Measurements from ENCODE around the gene PIP5K1C.

DNA sequence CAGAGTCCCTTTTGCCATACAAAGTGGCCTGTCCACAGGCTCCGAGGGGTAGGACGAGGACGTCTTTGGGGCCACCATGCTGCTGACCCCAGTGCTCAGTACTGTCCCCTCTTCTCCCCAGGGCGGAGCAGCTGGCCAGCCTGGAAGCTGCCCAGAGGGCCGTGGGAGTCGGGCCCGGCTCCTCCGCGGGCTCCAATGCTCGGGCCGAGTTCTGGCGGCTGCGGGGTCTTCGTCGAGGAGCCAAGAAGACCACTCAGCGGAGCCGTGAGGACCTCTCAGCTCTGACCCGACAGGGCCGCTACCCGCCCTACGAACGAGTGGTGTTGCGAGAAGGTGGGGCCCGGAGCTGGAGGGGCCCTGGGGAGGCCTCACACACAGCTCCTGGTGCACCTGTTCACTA, 40.2 kb upstream of the PIP5K1C start:
- TF ChIP-seq, protein P1, sequence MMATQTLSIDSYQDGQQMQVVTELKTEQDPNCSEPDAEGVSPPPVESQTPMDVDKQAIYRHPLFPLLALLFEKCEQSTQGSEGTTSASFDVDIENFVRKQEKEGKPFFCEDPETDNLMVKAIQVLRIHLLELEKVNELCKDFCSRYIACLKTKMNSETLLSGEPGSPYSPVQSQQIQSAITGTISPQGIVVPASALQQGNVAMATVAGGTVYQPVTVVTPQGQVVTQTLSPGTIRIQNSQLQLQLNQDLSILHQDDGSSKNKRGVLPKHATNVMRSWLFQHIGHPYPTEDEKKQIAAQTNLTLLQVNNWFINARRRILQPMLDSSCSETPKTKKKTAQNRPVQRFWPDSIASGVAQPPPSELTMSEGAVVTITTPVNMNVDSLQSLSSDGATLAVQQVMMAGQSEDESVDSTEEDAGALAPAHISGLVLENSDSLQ (IDR thresholded peaks at IDR 0.05): no peak
- TF ChIP-seq POLR2AphosphoS5 (IDR thresholded peaks at IDR 0.05; ENCODE audit: low read length): no peak
- TF ChIP-seq SP1 (IDR thresholded peaks at IDR 0.05; ENCODE audit: low read depth, low read length): no peak
- no peak for TF ChIP-seq JUNB (IDR thresholded peaks at IDR 0.05)
- TF ChIP-seq, protein P2, sequence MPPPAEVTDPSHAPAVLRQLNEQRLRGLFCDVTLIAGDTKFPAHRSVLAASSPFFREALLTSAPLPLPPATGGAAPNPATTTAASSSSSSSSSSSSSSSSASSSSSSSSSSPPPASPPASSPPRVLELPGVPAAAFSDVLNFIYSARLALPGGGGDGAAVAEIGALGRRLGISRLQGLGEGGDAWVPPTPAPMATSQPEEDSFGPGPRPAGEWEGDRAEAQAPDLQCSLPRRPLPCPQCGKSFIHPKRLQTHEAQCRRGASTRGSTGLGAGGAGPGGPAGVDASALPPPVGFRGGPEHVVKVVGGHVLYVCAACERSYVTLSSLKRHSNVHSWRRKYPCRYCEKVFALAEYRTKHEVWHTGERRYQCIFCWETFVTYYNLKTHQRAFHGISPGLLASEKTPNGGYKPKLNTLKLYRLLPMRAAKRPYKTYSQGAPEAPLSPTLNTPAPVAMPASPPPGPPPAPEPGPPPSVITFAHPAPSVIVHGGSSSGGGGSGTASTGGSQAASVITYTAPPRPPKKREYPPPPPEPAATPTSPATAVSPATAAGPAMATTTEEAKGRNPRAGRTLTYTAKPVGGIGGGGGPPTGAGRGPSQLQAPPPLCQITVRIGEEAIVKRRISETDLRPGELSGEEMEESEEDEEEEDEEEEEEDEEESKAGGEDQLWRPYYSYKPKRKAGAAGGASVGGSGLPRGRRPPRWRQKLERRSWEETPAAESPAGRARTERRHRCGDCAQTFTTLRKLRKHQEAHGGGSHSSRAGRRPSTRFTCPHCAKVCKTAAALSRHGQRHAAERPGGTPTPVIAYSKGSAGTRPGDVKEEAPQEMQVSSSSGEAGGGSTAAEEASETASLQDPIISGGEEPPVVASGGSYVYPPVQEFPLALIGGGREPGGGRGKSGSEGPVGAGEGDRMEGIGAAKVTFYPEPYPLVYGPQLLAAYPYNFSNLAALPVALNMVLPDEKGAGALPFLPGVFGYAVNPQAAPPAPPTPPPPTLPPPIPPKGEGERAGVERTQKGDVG (CRISPR knock-in tag; IDR thresholded peaks at IDR 0.05): no peak
- TF ChIP-seq RAD21 (IDR thresholded peaks at IDR 0.05; ENCODE audit: insufficient read depth, low read depth, low read length): no peak
- TF ChIP-seq, protein P3, sequence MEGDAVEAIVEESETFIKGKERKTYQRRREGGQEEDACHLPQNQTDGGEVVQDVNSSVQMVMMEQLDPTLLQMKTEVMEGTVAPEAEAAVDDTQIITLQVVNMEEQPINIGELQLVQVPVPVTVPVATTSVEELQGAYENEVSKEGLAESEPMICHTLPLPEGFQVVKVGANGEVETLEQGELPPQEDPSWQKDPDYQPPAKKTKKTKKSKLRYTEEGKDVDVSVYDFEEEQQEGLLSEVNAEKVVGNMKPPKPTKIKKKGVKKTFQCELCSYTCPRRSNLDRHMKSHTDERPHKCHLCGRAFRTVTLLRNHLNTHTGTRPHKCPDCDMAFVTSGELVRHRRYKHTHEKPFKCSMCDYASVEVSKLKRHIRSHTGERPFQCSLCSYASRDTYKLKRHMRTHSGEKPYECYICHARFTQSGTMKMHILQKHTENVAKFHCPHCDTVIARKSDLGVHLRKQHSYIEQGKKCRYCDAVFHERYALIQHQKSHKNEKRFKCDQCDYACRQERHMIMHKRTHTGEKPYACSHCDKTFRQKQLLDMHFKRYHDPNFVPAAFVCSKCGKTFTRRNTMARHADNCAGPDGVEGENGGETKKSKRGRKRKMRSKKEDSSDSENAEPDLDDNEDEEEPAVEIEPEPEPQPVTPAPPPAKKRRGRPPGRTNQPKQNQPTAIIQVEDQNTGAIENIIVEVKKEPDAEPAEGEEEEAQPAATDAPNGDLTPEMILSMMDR (IDR thresholded peaks at IDR 0.05 in 2 of 3, conservative IDR thresholded peaks at IDR 0.05 in 1 of 3; ENCODE audit: control insufficient read depth in 2 of 3, extremely low read depth in 1 of 3, insufficient read depth in 1 of 3, low read depth in 3 of 3, low read length in 3 of 3): no peak
